Stimulated activated CD8-positive, alpha-beta memory T cell treated with anti-CD3 and anti-CD28 coated beads, Interleukin-15, amount 100 ng/mL, for 4 hours (primary cell): Measurements from ENCODE around the gene WDCP.
"Not testable (repeated sequence)": the region's sequence is repeated elsewhere in the genome, so short reads cannot be mapped to it uniquely, and the experiment has no call there.

ENCODE experiments used
- DNase-seq, 2 donors: peaks; one replicate each; pipeline ENCODE4 v3.0.0-alpha.2; 2020; ENCODE audit warnings: low read depth in 2 of 2

WDCP gene

GRCh38 chr2:24065341-24065740, 18.1 kb upstream of the WDCP start:
- no peak for DNase-seq

GRCh38 chr2:24058564-24059271, 11.5 kb upstream of the WDCP start:
- DNase-seq, result no peak

GRCh38 chr2:24055750-24056149, 8.6 kb upstream of the WDCP start:
- DNase-seq, result no peak

GRCh38 chr2:24054366-24055010, 7.3 kb upstream of the WDCP start:
- no peak for DNase-seq

GRCh38 chr2:24052951-24053350, 5.8 kb upstream of the WDCP start:
- no peak for DNase-seq

- no peak for DNase-seq
These were observed 4.6 kb upstream of the WDCP start for GRCh38 chr2:24051833-24052232.

GRCh38 chr2:24050041-24050979, 3.1 kb upstream of the WDCP start:
- no peak for DNase-seq

- DNase-seq, result peak in 1 of 2 donors; percentile 26
These were observed 2.4 kb upstream of the WDCP start, which contains the start of gene FKBP1B for GRCh38 chr2:24049485-24050021. Gene FKBP1B (plus strand): TSS chr2:24049741. CDS start chr2:24049850, 109 bp downstream.

GRCh38 chr2:24048769-24049484, 1.7 kb upstream of the WDCP start:
- DNase-seq, result no peak

GRCh38 chr2:24047703-24048033, 477 bp upstream of the WDCP start:
- DNase-seq, result no peak

- DNase-seq, result no peak
These were observed 627 bp downstream of the WDCP start for GRCh38 chr2:24046599-24046929.

- DNase-seq, result no peak
These were observed 1.4 kb downstream of the WDCP start for GRCh38 chr2:24045511-24046508.

GRCh38 chr2:24043133-24043532, 4.1 kb downstream of the WDCP start:
- DNase-seq, result not testable (repeated sequence)

GRCh38 chr2:24040511-24040910, 6.7 kb downstream of the WDCP start:
- no peak for DNase-seq

- DNase-seq, result no peak
These were observed 8.2 kb downstream of the WDCP start for GRCh38 chr2:24038786-24039499.

GRCh38 chr2:24026233-24026632, 21.0 kb downstream of the WDCP start:
- DNase-seq, result no peak

GRCh38 chr2:24024996-24025663, 22.1 kb downstream of the WDCP start:
- no peak for DNase-seq

GRCh38 chr2:24024018-24024417, 23.2 kb downstream of the WDCP start:
- no peak for DNase-seq

- DNase-seq, result no peak
These were observed 24.1 kb downstream of the WDCP start for GRCh38 chr2:24022975-24023575.
